BLaER1 treated with 17β-estradiol and CSF1 and Interleukin-3, amounts not matched to agents 10 nM and 100 nM (cell line): ENCODE measurements around the gene ALK.

ENCODE experiments used
- H3K27ac ChIP-seq, 11 experiments: shearing (Covaris generic); formaldehyde crosslinking; 2 replicates each; pipeline ENCODE4 v1.8.1; 2022
- H3K27me3 ChIP-seq, 11 experiments: shearing (Covaris generic); formaldehyde crosslinking; 2 replicates each; pipeline ENCODE4 v1.8.1; 2022
- H3K36me3 ChIP-seq, 11 experiments: shearing (Covaris generic); formaldehyde crosslinking; 2 replicates each; pipeline ENCODE4 v1.8.1; 2022
- H3K4me1 ChIP-seq, 10 experiments: shearing (Covaris generic); formaldehyde crosslinking; 2 replicates each; pipeline ENCODE4 v1.8.1; 2022
- H3K4me2 ChIP-seq, 11 experiments: shearing (Covaris generic); formaldehyde crosslinking; 2 replicates each; pipeline ENCODE4 v1.8.1; 2022
- H3K4me3 ChIP-seq, 10 experiments: shearing (Covaris generic); formaldehyde crosslinking; 2 replicates each; pipeline ENCODE4 v1.8.1; 2022
- H3K9ac ChIP-seq, 11 experiments: shearing (Covaris generic); formaldehyde crosslinking; 2 replicates each; pipeline ENCODE4 v1.8.1; 2022
- H3K9me3 ChIP-seq, 11 experiments: shearing (Covaris generic); formaldehyde crosslinking; replicated peaks in 1 of 11; 2 replicates each; pipeline ENCODE4 v1.8.1; 2022
- H4K20me1 ChIP-seq, 11 experiments: shearing (Covaris generic); formaldehyde crosslinking; 2 replicates each; pipeline ENCODE4 v1.8.1; 2022
- Cebpa-rat ChIP-seq, 11 experiments: shearing (Covaris generic); IDR thresholded peaks; 2 replicates each; pipeline ENCODE4 v1.8.1; 2022

ALK gene

DNA sequence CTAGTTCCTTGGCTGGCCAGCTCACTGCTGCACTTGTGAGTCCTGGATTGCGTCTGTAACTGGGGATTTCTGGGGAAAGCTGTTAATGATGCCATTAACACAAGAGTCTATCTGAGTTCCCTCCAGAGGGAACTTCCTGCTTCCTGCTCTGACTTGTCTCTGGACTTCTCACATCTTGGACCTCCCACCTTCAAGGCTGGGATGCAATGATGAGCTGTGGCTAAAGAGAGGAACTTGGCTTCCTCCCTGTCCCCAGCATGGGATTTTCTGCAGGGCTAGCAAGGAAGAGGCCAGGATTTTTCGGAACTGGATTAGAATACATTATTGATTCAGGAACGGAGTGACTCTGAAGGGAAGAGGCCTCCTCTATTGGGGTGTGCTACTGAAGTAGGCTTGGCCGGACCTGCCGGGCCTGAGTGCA lies 650.7 kb downstream of the ALK start:
- Histone ChIP-seq H3K27me3 (no peaks in the 10 kb centered on the region), H3K4me1 (peaks cover 5 to 11% (median 8%) of the 10 kb centered on the region in 10 experiments; a peak in 16 of 20 replicates), H3K4me3 (no peak overlapping the region), H3K4me2 (no peak overlapping the region), H3K36me3 (no peaks in the 10 kb centered on the region), H4K20me1 (no peaks in the 10 kb centered on the region), H3K9me3 (no peaks in the 10 kb centered on the region), H3K27ac (no peak overlapping the region), H3K9ac (no peak overlapping the region)
- no peak for TF ChIP-seq Cebpa-rat (IDR thresholded peaks at IDR 0.05)

DNA sequence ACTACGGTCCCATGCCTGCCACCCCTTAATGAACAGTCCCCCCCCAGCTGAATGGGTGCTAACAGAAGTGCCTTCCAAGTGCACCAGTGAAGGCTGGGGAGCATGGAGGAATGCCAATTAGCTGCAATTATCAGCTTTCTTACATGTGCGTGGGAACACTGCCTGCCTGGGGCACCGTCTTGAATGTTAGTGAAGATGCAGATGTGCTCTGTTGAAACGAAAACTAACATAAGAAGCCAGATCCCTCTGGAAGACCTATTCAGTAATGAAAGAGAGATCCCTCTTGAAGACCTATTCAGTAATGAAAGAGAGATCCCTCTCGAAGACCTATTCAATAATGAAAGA lies 651.6 kb downstream of the ALK start:
- Histone ChIP-seq H3K4me2 (peak overlapping the region in 5 of 11 experiments; percentile 11 to 30 (median 28); a peak in 6 of 22 replicates), H3K9ac (no peak overlapping the region), H3K9me3 (no peaks in the 10 kb centered on the region), H3K4me1 (peaks cover 5 to 11% (median 8%) of the 10 kb centered on the region in 10 experiments; a peak in 16 of 20 replicates), H3K27me3 (no peaks in the 10 kb centered on the region), H4K20me1 (no peaks in the 10 kb centered on the region), H3K4me3 (no peak overlapping the region), H3K36me3 (no peaks in the 10 kb centered on the region), H3K27ac (no peak overlapping the region)
- no peak for TF ChIP-seq Cebpa-rat (IDR thresholded peaks at IDR 0.05)

DNA sequence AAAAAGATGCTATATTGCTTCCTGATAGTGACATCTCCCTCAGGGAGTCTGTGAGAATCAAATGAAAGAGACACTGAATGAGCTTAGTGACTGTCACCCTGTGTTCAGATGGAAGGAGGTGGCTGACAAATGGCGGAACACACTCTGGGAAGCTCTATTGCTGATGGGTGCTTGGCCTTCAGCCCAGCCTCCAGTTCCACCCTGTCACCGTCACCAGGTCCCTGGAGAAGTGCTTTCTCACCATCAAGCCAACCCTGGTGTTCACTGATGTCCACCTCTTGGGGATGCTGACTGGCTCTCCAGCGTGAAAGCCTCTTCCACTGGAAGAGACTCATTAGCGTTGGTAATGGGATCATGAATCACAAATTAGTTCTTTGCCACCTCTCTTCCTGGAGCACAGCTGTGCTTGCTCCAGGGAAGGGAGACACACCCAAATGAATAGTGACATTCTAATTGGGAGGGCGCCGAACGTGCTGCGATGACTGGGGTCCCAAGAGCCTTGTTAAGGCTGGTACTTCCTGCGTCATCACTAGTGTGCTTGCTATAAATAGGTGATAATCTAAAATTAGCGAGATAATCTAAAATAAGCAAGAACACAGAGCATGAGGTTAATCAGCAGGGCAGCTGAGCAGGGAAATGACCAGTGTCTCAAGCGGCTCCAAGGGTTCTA lies 652.2 kb downstream of the ALK start:
- H3K4me2 ChIP-seq = peak overlapping the region in 5 of 11 experiments; percentile 11 to 30 (median 28); a peak in 7 of 22 replicates
- TF ChIP-seq Cebpa-rat (IDR thresholded peaks at IDR 0.05) = no peak
- no peaks in the 10 kb centered on the region for H3K27me3 ChIP-seq
- no peaks in the 10 kb centered on the region for H4K20me1 ChIP-seq
- peaks cover 5 to 11% (median 8%) of the 10 kb centered on the region in 10 experiments; a peak in 16 of 20 replicates for H3K4me1 ChIP-seq
- H3K9me3 ChIP-seq = peaks cover 0 to 1% (median 0%) of the 10 kb centered on the region in 11 experiments; a peak in 4 of 22 replicates
- no peak overlapping the region for H3K4me3 ChIP-seq
- no peak overlapping the region for H3K9ac ChIP-seq
- no peaks in the 10 kb centered on the region for H3K36me3 ChIP-seq
- H3K27ac ChIP-seq = no peak overlapping the region

DNA sequence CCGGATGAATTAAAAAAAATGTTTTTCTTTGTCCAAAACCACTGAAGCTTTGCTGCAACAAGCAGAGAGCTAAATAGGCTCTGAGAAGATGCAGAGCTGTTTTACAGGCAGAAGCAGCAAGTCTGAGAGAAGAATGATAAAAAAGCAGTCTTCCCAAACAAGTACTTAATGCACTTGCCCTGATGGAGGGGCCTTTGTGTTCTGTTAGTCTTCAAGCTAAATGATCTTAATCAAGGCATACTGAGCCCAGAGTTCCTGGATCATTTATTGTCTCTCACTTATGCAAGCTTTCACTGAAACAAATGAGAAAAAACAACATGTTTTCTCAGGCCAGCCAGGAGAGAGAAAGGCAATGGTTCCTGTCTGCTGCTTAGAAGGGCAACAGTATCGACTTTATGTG lies 653.7 kb downstream of the ALK start:
- no peak for TF ChIP-seq Cebpa-rat (IDR thresholded peaks at IDR 0.05)
- Histone ChIP-seq H3K9me3 (peaks cover 0 to 12% (median 7%) of the 10 kb centered on the region in 11 experiments; a peak in 10 of 22 replicates), H4K20me1 (no peaks in the 10 kb centered on the region), H3K27ac (no peak overlapping the region), H3K4me2 (no peak overlapping the region), H3K36me3 (no peaks in the 10 kb centered on the region), H3K4me1 (peaks cover 0 to 15% (median 8%) of the 10 kb centered on the region in 10 experiments; a peak in 15 of 20 replicates), H3K27me3 (no peaks in the 10 kb centered on the region), H3K4me3 (no peak overlapping the region), H3K9ac (no peak overlapping the region)

DNA sequence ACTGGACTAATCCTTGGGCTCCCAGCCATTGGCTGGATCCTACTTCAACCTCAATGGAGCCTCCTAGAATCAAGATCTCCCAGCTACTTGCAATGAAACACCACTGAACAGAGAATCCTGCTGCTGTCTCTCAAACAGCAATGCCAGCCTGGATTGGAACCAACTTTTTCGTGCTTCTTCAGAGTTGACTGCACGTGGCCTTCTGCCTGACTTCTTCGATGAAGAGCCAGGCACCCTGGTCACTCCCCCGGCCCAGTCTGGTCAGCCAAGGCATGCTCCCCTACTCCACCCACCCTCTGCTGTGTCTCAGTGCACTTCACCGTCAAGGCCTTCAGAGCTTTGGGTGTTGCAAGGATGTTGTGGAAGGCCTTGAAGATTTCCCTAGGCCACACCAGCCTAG lies 657.5 kb downstream of the ALK start:
- Histone ChIP-seq H3K4me2 (no peak overlapping the region), H3K27me3 (no peaks in the 10 kb centered on the region), H4K20me1 (no peaks in the 10 kb centered on the region), H3K4me3 (no peak overlapping the region), H3K9me3 (peaks cover 0 to 12% (median 7%) of the 10 kb centered on the region in 11 experiments; a peak in 10 of 22 replicates), H3K36me3 (no peaks in the 10 kb centered on the region), H3K27ac (no peak overlapping the region), H3K9ac (no peak overlapping the region), H3K4me1 (peaks cover 0 to 15% (median 13%) of the 10 kb centered on the region in 10 experiments; a peak in 15 of 20 replicates)
- TF ChIP-seq Cebpa-rat (IDR thresholded peaks at IDR 0.05) = no peak

DNA sequence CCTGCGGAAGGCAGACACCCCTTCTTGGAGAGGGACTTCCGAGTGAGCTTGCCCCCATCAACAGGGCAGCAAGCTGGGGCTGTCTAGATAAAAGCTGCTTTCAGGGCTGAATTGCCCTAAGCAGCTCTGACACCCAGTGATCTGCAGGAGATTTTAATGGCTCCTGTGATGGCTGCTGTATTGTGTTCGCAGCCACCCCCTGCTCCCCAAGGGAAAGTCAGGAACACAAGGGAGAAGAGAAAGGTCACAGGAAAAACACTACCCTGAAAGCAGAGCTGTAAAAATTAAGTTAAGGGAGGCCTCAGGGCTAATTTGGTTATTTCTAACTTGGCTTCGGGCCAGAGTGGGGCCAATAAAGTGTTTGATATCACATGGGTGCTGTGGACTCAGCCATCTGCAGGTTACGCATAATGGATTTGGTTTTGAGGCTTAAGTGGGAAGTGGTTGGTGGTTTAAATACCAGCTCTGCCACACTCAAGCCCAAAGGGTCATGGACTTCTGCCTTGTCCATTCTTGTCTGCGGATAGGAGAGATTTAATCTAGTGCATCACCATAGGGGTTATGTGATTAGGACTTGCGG lies 658.6 kb downstream of the ALK start:
- H4K20me1 ChIP-seq = no peaks in the 10 kb centered on the region
- no peaks in the 10 kb centered on the region for H3K36me3 ChIP-seq
- no peak overlapping the region for H3K9ac ChIP-seq
- TF ChIP-seq Cebpa-rat (IDR thresholded peaks at IDR 0.05) = no peak
- no peaks in the 10 kb centered on the region for H3K27me3 ChIP-seq
- H3K27ac ChIP-seq = no peak overlapping the region
- no peak overlapping the region for H3K4me3 ChIP-seq
- H3K9me3 ChIP-seq = peaks cover 0 to 12% (median 7%) of the 10 kb centered on the region in 11 experiments; a peak in 10 of 22 replicates
- H3K4me1 ChIP-seq = peaks cover 0 to 14% (median 13%) of the 10 kb centered on the region in 10 experiments; a peak in 15 of 20 replicates
- H3K4me2 ChIP-seq = peak overlapping the region in 9 of 11 experiments; percentile 2 to 77 (median 53); a peak in 17 of 22 replicates

DNA sequence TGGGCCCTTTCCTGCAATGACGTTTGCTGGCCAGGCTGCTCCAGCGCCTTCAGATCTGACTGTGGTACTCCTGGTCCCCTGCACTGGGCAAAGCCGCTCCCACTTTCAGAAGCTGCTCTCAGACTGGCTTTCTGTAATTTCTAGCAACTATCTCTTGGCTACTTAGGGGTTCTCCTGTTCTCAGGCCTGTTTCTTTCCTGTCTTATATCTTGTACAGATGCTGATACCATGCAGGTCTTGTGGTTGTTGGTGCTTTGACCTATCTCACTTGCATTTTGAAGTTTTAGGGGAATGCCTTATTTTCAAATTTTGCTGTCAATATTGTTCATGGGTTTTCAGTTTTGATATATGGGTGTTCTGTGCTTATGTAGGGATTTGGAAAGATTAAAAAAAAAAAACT lies 660.4 kb downstream of the ALK start:
- no peak overlapping the region for H3K4me3 ChIP-seq
- peaks cover 0 to 20% (median 13%) of the 10 kb centered on the region in 10 experiments; a peak in 15 of 20 replicates for H3K4me1 ChIP-seq
- no peak overlapping the region for H3K27ac ChIP-seq
- no peaks in the 10 kb centered on the region for H3K27me3 ChIP-seq
- no peaks in the 10 kb centered on the region for H4K20me1 ChIP-seq
- H3K36me3 ChIP-seq = no peaks in the 10 kb centered on the region
- no peak overlapping the region for H3K9ac ChIP-seq
- no peak overlapping the region for H3K4me2 ChIP-seq
- no peak for TF ChIP-seq Cebpa-rat (IDR thresholded peaks at IDR 0.05)
- peaks cover 0 to 12% (median 7%) of the 10 kb centered on the region in 11 experiments; a peak in 10 of 22 replicates for H3K9me3 ChIP-seq

DNA sequence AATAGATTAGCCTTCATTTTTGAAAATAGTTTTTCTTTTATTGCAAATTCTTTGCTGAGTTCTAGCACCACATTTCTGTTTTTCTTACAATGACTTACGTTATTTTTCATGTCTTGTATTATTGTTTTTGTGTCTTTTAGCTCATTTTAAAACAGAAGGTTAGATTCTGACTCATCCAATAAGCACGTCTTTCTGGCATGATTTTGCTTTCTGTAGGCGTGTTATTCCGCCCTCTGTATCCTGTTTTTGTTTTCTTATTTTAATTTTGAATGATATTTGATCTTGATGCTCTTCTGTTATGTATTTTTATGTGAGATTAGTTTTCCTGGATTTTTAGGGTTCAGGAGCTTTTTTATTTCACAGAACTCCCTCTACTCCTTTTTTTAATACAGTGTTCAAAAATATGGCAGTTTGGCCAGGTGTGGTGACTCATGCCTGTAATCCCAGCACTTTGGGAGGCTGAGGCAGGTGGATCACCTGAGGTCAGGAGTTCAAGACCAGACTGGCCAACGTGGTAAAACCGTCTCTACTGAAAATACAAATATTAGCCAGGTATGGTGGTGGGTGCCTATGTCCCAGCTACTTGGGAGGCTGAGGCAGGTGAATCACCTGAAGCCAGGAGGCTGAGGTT lies 661.1 kb downstream of the ALK start:
- TF ChIP-seq Cebpa-rat (IDR thresholded peaks at IDR 0.05) = no peak
- no peak overlapping the region for H3K9ac ChIP-seq
- no peak overlapping the region for H3K4me3 ChIP-seq
- peaks cover 0 to 20% (median 13%) of the 10 kb centered on the region in 10 experiments; a peak in 15 of 20 replicates for H3K4me1 ChIP-seq
- no peak overlapping the region for H3K4me2 ChIP-seq
- no peaks in the 10 kb centered on the region for H3K27me3 ChIP-seq
- no peaks in the 10 kb centered on the region for H4K20me1 ChIP-seq
- H3K36me3 ChIP-seq = no peaks in the 10 kb centered on the region
- H3K27ac ChIP-seq = no peak overlapping the region
- peaks cover 0 to 12% (median 7%) of the 10 kb centered on the region in 11 experiments; a peak in 10 of 22 replicates for H3K9me3 ChIP-seq

DNA sequence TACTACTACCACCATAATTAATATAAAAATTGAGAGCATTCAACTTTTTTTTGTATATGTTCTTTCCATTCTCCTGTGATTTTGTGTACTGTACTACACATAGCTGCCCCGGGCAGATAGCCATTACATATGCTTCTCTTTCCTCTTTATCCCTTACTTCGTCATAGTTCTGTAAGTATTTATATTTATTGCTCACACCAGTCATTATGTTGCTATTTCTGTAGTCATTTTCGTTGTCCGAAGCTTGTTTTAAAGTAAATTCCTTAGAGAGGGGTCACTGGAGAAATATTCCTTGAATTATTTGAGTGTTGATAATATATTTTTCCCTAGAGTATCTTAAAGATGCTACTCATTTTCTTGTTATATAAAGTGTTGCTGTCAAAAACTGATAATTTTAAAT lies 662.2 kb downstream of the ALK start:
- no peak overlapping the region for H3K4me3 ChIP-seq
- no peak overlapping the region for H3K9ac ChIP-seq
- peaks cover 0 to 11% (median 7%) of the 10 kb centered on the region in 11 experiments; a peak in 10 of 22 replicates for H3K9me3 ChIP-seq
- no peak overlapping the region for H3K4me2 ChIP-seq
- no peak for TF ChIP-seq Cebpa-rat (IDR thresholded peaks at IDR 0.05)
- no peaks in the 10 kb centered on the region for H4K20me1 ChIP-seq
- no peaks in the 10 kb centered on the region for H3K27me3 ChIP-seq
- H3K27ac ChIP-seq = no peak overlapping the region
- H3K36me3 ChIP-seq = no peaks in the 10 kb centered on the region
- H3K4me1 ChIP-seq = peaks cover 0 to 20% (median 13%) of the 10 kb centered on the region in 10 experiments; a peak in 15 of 20 replicates
